Activated CD8-positive, alpha-beta memory T cell treated with anti-CD3 and anti-CD28 coated beads, Interleukin-2, amount 50 U/mL, for 48 hours (primary cell): ENCODE results near the gene APOA1.
"Not testable (repeated sequence)": the region's sequence is repeated elsewhere in the genome, so short reads cannot be mapped to it uniquely, and the experiment has no call there.

ENCODE experiments used
- DNase-seq: peaks from one replicate; pipeline ENCODE4 v3.0.0-alpha.2; 2020

The APOA1 gene

DNA sequence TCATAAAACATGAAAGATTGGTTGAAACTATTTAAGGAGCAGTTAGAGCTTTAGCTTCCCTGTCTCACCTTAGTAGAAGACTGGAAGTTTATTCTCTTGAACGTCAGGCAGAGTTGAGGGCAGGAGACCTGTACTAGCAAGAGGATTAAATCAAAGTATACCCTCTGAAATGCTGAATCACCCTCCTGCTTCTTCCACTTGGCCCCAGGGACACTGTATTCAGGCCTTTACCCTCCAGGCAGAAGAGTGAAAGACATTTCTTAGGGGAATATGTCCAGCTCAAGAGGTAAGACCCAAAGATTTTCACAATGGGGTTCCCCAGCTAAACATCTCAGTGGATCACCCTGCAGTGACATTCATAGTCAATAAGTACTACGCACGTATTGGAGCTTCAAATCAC, 26.2 kb downstream of the APOA1 start:
- no peak for DNase-seq

GRCh38 chr11:116808262-116809175, 28.9 kb downstream of the APOA1 start:
- DNase-seq: no peak

GRCh38 chr11:116807601-116808261, 29.7 kb downstream of the APOA1 start:
- no peak for DNase-seq

DNA sequence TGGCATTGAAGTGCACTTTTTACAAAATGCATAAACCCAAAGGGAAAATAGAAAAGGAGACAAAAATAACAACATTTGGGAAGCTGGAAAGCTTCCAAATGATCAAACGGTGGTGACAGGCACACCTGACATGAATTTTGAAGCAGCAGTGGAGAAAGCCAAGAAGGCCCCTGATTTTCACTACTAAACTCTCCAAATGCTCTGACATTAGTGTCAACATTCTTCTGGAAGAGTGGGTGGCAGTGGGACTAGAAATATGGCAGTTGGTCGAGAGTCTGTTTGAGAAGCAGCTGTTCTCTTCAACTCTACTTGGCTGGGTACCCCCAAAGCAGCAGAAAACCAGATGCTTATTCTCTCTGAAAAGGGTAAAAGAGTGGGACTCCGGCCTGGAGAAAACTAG, 33.4 kb downstream of the APOA1 start:
- DNase-seq: no peak

GRCh38 chr11:116801662-116802061, 35.8 kb downstream of the APOA1 start:
- not testable (repeated sequence) for DNase-seq

- no peak for DNase-seq
Measured at GRCh38 chr11:116800610-116801009, 36.8 kb downstream of the APOA1 start.

DNA sequence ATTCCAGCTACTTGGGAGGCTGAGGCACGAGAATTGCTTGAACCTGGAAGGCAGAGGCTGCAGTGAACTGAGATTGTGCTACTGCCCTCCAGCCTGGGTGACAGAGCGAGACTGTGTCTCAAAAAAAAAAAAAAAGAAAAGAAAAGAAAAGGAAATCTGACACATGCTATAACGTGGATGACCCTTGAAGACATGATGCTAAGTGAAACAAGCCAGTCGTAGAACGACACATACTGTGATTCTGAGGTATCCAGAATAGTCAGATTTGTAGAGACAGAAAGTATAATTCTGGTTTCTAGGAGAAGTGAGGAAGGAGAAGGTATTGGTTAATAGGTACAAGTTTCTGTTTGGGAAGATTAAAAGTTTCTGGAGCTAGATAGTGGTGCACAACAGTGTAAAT, 39.1 kb downstream of the APOA1 start:
- DNase-seq: no peak

DNA sequence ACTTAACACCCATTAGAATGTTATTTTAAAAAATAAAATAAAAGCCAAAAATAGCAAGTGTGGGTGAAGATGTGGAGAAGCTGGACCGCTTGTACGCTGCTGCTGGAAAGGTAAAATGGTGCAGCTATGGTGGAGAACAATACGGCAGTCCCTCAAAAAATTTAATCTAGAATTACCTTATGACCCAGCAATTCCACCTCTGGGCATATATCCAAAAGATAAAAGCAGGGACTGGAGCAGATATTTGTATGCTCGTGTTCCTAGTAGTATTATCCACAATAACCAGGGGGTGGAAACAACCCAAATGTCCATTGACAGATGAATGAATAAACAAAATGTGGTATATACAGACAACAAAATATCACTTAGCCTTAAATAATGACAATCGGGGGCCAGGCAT, 39.6 kb downstream of the APOA1 start:
- no peak for DNase-seq

- no peak for DNase-seq
Measured at GRCh38 chr11:116796548-116796947, 40.9 kb downstream of the APOA1 start.

GRCh38 chr11:116794851-116795250, 42.6 kb downstream of the APOA1 start:
- DNase-seq: no peak

- no peak for DNase-seq
Measured at GRCh38 chr11:116793772-116794097, 43.7 kb downstream of the APOA1 start.

GRCh38 chr11:116792869-116793771, 44.3 kb downstream of the APOA1 start:
- DNase-seq: no peak

DNA sequence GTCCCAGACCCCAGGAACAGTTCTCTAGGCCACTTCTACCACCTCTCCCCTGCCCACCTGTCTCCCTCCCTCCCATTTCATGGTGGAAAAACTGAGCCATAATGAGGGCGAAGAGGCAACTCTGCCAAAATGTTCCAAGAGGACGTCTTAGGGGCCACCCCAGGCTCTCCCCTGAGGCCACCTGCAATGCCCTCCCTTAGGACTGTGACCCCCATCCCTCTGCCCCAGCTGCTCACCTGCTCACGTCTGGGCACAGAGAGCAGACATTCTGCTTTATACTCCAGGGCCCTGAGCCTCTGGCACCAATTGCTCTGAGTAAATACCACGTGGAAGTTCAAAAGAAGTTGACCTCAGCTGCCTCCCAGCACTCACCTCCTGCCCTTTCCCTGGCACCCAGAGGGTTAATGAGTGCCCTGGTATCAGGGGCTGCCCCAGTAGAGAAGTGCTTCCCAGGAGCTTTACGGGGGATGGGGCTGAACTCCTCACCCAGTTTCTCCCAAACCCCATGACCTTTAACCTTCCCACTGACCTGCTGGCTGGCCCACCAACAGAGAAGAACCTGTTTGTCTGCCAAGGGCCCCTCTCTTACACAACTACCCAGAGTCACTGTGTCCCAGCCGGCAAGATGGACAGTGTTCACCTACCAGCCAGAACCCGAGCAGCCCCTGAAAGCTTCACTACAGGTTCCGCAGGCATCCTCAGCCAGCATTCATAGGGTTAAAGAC, 45.1 kb downstream of the APOA1 start:
- no peak for DNase-seq

DNA sequence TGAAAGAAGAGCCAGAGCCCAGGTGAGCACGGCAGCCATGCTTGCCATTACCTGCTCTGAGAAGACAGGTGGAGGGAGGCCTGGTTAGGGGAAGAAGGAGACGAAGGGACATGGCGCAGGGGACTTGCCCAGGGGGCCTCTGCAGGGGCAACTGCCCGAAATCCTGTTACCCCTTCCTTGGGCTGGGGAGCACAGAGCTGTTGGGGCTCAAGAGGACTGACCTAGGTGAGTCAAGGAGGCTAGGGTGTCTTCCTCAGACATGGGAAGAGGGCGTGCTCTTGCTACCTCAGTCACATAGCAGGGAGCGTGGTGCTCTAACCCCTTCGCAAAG, 45.6 kb downstream of the APOA1 start, which contains the start of gene APOA5:
Gene APOA5, minus strand, starts transcription at position 67 of the 331 bp plus-strand sequence. Its CDS starts 19 bp downstream, at position 48.
- DNase-seq: no peak

DNA sequence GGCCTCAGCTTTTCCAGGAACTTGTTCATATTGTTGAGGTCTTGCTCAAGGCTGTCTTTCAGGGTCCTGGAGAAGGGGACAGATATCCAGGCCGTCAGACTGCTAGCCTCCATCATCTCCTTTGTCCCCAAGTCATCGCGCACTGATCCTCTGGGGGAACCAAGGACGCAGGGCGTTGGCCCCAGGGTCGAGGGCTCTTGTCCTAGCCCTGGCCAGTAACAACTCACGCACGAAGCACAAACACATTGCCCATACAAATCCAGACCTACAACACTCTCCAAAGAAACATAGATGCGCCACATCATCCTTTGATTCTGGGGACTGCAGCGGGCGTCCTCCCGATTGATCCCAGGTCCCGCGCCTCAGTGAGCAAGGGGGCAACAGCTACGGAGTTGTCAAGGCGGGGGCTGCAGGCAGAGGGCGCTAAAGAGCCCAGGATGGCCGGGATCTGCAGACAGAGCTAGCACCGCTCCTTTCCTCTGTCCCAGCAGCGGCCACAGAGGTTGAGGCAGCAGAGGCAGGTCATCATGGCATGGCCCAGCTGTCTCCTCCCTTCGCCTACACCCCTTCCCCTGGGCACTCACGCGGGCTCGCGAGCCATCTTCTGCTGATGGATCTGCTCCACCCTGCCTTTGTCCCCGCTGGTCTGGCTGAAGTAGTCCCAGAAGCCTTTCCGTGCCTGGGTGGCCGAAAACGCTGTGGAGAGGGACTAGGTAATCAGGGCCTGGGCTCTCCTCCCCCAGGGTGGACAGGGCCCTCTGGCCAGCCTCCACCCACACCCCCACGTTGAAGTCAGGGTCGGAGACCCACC, 46.2 kb downstream of the APOA1 start:
- DNase-seq: peak; percentile 93

- DNase-seq: no peak
Measured at GRCh38 chr11:116790167-116791001, 47.0 kb downstream of the APOA1 start.

GRCh38 chr11:116788975-116789374, 48.4 kb downstream of the APOA1 start:
- DNase-seq: no peak

- no peak for DNase-seq
Measured at GRCh38 chr11:116788534-116788933, 48.9 kb downstream of the APOA1 start.

- peak; percentile 91 for DNase-seq
Measured at GRCh38 chr11:116787786-116788486, 49.5 kb downstream of the APOA1 start, which contains the start of gene ZPR1. Gene ZPR1 (minus strand): TSS chr11:116788023. CDS start chr11:116787990, 33 bp downstream.

- DNase-seq: no peak
Measured at GRCh38 chr11:116787436-116787785, 50.0 kb downstream of the APOA1 start.
